ENCODE measurements around the gene PAX5.

The PAX5 gene

DNA sequence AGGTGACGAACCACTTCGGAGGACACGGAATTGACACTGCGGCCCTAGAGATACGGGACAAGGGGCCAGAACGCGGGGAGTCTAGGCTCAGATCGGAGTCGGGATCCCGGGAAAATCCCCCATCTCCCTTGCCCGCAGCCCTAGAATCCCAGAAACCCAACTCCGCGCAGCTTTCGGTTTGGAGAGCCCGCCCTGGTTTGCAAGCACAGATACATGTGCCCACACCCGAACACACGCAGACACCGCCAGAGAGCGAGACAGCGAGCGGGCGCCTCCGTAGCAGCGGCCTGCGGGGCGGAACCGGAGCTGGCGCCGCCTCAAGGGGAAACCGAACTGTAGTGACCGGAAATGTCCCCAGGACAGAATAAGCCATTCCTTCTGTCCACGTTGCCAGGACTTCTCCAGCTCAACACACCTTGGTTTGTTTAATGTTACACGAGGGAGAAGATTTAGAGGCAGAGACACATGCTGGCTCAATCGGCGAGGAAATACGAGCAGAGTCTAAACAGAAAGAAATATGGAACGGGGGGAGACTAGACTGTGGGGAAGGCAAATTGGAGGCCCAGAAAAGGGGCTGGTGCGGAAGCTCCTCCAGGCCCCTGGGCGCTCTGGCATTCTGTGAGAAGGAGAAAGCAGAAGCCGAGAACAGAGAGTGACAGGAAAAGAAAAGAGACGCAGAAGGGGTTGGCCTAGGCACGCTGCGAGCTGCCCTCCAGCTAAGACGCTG, 2.9 kb upstream of the PAX5 start:
- DNase-seq: no peak

DNA sequence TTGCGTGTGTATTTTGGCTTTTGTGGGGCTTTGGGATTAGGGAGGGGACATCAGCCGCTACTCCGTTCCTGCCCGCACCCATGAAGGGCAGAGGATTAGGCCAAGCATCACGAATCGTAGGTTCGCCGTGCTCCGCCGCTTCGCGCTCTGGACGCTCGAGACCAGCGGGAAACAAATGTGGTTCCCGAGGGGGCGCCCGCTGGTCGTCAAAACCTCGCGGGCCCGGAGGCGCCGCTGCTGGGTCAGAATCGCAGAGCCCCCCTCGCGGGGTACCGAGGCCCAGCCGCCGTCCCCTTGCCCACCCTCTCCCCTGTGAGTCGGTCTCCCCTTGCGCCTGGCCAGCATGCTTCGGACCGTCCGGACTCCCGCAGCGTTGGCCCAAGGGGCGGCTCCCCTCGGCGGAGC, 2.3 kb upstream of the PAX5 start:
- DNase-seq: no peak

DNA sequence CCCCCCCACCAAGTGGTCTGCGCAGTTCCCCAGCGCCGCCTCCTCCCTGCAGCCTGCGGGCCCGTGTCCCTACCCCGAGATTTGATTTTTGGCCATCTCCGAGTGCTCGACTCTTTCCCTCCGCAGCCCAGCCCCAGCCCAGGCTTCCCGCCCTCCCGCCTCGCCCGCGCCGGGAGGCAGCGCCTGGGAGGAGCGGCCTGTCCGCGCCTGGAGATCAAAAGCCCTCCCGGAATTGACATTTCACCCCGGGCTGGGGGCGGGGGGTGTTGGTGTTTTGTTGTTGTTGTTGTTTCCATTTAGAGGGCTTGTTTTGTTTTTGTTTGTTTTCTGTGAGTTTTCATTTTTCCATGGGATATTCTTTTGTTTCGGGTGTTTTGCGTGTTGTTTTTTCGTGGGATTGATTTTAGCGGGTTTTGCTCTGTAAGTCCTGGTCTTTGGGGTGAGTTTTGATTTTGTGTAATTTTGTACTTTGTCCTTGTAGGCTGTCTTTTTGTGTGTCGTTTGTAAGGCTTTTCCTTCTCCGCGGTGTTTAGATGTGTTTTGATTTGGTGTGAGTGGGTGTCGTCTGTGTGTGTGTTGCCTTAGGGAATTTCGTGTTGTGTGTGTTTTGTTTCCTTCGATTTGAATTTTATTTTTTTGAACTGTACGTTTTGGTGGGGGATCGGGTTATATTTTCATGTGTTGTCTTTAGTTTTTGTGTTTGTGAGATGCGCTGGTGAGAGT, 1.7 kb upstream of the PAX5 start:
- DNase-seq: no peak

DNA sequence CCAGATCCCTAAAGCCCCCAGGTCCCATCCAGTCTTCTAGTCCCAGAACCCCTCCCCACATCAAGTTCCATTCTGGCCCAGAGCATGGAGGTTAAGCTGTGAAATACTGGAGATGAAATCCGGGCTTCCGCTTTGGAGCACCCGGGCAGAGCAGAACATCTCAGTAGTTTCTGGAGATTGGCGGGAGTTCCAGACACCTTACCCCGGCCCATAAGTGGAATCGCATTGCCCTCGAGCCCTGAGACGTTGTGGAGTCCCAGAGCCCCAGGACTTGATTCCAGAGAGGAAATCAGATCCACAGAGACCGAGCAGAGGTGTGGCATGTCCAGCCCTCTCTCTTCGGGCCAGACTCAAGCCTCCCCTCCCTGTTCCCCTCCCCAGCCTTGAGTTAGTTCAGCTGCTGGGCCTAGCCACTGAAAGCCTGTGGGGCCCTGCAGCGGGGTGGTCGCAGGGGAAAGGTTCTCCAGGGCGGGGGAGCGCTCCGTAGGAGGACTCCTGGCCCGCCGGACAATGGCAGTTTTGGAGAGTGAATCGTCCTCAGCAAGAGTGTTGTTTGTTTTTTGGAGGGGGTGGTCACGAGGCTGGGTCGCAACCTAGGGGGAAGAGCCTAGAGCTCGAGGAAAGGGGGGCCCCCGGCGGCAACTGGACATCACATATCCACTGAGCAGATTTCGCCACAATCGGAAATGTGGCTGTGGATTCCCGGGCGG, 1.0 kb upstream of the PAX5 start:
- DNase-seq: no peak

DNA sequence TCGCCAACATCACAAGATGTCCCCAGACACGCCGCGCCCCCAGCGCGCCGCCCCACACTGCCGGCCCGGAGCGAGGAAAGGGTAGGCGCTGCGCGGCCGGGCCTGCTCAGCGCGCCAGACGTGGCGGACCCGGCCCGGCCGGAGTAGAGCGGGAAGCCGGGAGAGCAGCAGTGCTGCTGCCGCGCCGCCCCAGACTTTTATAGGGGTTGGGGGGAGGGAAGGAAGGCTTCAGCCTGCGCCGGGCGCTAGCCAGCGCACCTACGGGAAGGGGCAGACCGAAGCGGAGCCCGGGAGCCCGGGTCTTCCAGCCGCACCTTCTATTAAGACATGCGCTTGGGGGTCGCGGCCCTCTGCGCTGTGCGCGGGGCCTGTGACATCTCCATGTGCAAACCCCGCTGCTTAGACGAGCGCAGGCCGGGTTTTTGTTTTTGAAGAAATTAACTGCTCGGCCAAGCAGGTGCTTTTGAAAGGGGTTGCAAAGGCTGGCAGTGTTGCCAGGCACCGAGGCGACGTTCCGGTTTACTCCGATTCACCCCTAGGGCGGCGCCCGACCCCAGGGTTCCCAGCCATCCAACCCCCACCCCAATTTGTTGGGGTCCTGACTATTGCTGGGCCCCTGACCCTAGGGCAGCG, 353 bp upstream of the PAX5 start:
- DNase-seq: no peak

DNA sequence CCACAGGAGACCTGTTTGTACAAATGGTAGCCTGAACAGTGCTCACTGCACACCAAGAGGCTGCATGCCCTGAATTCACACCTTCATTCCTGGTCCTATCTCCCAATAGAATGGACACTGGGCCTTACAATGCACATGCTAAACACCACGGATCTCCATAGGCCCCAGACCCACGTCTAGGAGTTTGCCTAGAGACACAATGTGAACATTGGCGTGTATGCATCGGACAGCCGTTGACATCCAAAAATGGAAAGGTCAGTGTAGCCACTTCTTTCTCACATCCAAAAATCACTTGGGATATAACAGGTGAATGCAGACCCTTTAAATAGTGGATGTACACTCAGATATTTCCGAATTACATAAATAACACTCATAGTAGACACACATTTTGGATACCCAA, 927 bp downstream of the PAX5 start:
- no peak for DNase-seq

DNA sequence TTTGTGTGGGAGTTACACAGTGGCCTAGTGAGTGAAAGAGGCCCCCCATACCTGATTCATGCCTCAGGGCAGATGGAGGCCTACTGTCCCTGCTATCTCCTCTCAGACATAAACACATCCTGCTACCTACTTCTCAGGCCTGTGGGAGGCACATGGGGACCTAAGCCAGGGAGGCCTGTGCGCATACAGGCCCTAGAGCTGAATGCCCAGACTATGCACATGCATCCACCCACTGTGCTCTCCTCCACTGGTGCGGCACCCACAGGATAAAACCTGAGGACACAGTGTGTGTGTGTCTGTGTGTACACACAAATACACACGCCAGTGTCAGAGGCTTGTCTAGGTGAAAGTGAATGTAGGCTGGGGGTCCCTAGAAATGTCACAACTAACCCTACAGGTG, 1.4 kb downstream of the PAX5 start:
- DNase-seq: no peak

DNA sequence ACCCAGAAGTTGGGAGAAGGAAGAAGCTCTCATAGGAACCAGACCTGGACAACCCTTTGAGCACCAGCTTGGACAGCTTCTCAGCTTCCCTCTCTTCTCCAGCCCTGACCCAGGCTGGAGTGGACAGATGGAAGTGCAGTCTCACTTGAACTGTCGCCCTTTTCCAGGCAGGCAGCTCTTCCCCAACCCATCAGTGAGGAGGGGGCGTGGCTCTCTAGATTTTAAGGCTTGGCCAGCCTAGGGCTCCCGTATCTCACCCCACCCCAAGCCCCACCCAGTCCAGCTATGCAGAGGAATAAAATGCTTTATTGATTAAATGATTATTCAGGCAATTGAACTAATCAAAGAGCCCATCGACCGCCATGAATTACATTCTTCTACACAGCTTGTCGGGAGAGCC, 2.2 kb downstream of the PAX5 start:
- DNase-seq: no peak

DNA sequence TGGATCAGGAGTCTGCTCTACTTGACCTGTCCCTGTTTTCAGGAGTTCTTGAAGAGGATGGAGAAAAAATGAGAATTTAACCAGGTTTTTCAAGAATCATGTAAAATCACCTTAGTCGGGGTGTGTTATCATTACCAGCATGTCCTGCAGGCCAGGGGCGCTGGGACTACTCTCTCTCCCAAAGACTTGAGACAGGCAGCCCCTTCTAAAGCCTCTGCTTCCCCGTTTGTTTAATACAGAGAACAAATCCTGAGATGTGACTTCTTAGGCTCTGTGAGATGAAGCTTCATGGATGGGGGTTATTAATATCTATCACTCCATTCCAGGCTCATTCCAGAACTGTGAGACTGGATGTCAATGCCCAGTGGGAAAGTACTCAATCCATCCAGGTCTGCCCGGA, 3.0 kb downstream of the PAX5 start:
- DNase-seq: no peak

DNA sequence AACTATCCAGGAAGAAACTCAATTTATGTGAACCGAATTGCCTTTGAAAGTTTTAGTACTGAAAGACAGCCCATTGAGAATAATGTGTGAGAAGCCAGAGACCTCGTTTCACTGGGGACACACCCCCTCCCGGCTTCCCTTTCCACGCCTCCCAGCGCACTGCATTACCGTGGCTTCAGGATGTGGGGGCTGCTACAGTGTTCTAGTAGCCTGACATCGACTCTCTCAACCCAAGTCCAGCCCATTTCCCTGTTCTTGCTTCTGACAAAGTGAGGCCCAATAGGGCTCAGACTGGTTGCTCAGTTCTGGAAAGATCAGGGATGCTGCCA, 3.5 kb downstream of the PAX5 start:
- no peak for DNase-seq

DNA sequence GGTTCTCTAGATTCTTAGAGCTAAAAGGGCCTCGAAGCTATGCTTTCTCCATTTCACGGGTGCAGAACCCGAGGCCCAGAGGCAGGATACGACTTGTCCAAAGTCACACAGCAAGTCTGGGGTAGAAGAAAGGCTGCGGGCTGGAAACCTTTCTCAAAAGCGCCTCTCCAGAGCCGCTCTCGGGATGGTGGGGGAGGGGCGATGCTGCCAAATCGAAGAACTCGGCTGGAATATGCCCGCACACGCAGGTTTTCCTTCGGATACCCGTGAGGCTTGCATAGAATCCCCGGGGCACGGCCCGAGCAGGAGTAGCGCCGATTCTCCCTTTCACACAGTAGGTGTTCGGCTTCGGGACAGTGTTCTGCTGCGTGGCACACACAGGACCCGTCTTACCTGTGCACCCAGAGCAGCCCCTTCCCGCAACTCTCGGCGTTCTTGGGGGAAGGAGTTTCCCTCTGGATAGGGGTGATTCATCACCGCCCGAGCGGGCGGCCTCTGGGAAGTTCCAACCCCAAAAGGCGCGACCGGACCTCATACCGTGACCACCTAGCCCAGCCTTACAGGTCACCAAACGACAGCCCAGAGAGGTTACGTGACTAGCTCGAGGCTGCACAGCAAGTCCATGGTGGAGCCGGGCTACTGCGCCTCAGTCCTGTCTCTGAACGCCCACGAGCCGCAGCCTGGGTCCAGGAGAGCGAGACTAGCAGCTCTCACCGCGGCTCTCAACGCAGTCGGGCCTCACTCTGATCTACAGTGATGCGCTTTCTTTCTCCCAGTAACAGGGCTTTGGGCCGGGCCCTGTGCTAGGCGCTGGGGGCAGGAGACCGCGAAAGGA, 4.1 kb downstream of the PAX5 start:
- DNase-seq: no peak

DNA sequence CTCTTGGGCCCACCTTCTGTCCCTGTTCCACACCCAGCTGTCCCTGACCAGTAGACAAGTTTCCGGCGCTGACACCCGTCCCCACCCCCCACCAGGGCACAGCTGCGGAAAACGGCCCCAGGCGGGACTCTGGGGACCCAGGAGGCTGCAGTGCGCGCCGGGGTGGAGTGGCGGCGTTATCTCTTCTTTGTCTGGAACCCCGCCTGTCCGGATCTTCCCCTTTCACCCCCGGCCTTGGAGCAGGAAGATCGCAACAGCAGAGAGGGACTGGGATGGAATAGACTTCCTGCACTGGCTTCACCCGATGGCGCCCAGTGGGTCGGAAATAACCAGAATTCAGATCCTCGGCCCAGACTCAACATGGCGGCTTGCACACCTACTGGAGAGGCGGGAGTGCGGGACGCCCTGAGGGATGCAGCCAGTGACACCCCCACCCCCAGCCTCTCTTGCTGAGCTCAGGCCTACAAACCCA, 4.7 kb downstream of the PAX5 start:
- DNase-seq: no peak

DNA sequence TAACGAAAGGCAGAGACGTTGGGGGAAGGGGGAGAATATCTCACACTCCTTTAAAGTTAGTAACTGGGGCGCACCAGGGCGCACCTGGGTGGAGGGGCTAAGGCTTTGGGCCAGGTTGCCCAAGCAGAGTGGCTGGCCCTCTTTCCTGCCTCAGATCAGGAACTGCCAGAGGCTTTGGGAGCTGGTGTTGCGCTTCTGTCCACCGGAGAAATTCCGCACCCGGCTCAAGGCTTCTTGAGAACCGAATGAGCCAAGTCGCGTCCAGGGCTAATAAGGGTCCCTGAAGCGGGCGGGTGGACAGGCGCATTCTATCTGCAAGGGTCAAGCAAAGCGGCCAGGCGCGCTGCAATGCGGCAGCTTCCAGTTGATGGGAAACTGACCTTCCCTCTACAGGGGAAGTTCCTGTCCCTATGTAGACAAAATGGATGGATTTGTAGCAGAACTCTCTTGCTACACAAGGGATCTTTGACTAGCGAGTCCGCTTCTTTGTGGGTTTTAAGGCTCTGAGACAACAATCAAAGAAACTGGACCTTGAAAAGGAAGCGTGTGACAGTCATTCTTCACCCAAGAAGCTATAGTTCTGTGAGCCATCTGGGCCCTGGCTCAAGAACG, 5.5 kb downstream of the PAX5 start:
- DNase-seq: no peak

DNA sequence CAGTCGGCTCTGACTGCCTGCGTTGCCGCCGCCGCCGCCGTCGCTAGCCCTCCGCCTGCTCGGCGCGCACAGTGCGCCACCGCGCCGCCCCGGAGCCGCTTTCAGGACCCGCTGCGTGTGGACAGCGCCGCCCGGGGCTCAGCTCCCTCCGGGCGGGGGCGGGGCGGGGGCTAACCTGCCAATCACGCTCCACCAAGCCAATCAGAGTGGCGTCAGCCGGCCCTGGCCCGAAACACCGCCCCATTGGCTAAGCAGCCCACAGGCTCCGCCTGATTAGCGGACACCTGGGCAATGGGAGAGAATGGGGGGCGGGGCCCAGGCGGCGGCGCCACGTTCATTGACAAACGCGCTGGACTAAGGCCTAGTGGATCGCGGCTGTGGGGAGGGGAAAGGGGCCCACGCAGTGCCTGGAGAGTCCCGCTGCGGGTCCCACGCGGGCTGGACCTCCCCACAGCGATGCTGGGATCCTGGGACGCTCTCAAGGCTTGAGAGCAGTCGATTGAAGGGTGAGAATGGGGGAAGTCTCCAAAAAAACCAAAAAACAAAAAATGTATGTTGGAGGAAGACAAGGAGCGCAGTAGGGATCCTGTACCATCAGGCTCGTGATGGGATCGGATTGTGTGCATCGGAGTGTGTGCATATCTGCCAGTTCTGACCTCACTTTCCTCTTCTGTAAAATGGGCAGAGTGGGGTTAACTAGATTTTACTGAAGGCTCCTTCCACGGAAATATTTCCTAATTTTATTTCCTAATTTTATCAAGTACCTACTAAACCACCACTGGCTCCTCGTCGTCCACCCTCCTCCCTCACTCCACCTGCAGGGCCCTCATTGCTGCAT, 6.3 kb downstream of the PAX5 start:
- DNase-seq: no peak

DNA sequence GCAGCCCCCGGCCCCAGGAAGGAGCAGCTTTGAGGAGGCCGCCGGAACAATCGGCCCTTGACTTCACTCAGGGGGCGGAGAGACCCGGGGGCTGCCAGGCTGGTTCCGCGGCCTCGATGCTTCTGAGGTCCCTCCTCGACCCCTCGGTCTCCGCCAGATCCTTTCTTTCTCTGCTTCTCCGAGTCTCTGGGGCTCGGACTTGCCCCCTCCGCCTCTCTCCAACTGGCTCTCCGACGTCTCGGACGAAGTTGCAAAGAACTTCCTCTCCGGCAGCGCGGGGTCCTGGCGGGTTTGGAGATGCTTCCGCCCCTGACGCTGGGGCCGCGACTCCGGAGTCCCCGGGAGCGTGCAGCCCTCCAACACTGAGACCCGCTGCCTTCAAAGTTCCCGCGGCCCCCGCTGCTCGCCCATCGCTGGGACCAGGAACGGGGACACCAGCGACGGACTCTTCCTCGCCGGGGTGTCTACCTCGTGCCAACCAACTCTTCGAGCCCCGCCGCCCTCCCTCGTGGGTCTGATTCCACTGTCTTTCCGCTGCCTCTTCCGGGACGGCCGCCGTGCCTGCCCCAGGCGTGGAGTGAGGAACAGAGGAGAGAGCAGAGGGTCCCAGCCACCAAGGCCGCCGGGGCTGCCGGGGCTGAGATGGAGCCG, 7.0 kb downstream of the PAX5 start:
- DNase-seq: no peak

DNA sequence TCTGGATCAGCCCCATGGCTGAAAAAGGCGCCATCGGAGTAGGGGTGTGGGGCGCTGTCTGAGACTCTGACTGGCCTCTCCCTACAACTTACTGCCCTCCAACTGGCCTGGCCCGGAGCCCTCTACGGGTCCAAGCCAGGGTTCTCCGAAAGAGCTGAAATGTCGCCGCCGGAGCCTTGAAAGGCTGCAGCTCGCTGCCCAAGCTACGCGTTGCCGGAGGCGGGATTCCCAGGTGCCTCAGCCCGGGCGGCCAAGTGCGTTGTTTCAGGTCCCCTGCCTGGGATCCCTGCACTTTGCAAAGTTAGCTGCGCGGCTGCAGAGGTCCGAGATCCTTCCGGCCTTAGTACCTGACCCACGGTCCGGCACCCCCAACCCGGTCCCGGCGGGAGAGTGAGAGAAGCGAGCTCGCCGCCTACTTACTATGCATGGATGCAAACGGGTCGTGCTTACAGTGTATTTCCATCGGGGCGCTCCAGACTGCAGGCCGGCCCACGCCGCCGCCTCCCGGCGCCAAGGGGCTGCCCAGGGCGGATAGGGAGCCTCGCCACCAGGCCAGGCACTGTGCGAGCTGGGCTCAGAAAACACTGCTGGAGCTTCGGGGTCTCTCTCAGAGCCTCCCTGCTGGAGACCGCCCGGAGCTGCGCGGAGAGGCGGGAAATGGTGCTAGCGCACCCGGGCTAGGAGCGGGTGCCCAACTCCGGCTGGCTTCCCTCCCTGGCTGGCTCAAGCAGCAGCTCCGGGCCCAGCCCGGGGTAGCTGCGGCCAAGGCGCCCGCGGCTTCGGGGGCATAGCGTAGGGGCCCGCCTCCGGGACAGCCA, 7.7 kb downstream of the PAX5 start:
- DNase-seq: no peak

DNA sequence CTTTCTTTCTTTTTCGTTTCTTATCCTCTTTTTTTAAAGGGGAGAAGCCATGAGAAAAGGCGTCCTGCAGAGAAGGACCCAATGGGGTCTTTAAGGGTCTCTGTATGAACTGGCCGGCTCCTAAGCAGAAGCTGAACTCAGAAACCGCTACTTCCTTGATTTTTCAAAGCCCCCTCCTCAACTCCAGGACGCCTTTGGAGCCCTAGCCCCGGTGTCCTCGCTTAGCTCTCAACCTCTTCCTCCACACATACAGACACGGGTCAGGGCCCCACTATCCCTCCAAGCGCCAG, 8.3 kb downstream of the PAX5 start:
- DNase-seq: no peak

DNA sequence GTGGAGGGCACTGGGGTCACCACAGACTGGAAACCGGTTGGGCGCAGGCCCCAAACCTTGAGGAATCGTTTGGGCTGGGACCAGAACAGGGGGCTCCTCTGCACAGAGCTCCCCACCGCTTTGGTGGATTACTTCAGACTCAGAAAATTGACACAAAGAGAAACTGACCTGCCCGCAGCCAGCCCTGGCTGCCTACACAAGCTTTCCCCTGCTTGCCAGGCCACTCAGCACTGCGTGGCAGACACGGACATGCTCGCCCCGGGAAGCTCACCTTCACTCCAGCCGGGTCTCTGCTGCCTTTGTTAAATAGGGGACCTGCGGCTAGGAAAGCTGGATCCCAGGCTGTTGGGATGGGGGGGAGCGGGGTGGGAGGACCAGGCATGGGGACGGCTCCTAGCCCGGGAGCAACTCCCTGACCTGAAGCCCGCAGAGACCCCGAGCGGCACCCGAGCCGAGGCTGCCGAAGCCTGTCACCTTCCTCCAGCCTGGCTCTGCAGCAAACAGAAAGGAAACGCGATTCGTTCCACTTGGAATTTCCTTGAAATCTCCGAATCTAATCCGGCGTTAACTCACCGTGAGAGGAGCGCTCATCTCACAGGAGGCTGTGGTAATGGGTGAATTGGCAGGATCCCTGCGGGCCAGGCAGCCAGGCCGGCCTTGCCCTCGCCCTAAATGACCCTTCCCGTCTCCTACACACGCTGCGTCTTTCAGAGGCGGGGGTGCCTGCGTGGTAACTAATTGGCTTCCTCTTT, 8.8 kb downstream of the PAX5 start:
- no peak for DNase-seq

DNA sequence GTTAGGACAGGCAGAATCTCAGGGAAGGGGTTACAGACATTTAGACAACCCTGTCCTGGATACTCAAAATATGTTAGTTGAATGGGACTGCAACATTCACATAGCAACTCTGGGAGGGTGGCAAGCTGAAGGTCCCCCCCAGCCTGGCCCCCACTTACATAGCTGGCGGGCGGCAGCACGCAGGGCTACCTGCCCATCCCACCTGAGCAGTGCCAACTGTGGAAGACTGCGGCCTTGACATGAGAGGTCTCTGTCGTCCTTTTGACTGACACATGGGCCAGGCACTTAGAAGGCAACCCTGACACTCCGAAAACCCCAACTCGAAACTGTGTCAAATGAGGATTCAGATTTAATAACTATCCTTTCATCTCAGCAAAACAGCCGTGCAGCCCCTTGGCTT, 16.5 kb downstream of the PAX5 start:
- no peak for DNase-seq

Data from amniotic stem cell (primary cell).